Stimulated activated CD8-positive, alpha-beta memory T cell treated with anti-CD3 and anti-CD28 coated beads, Interleukin-7, amount 100 ng/mL, for 48 hours (primary cell): ENCODE results near the gene ASCL2.

Experiments used
- DNase-seq, 2 donors: peaks; one replicate each; pipeline ENCODE4 v3.0.0-alpha.2; 2020; ENCODE audit warnings: low read depth in 1 of 2; ENCODE audit errors: extremely low read depth in 1 of 2

ASCL2 gene

GRCh38 chr11:2309251-2310072 is 39.1 kb upstream of the ASCL2 start:
- DNase-seq: no peak

DNA sequence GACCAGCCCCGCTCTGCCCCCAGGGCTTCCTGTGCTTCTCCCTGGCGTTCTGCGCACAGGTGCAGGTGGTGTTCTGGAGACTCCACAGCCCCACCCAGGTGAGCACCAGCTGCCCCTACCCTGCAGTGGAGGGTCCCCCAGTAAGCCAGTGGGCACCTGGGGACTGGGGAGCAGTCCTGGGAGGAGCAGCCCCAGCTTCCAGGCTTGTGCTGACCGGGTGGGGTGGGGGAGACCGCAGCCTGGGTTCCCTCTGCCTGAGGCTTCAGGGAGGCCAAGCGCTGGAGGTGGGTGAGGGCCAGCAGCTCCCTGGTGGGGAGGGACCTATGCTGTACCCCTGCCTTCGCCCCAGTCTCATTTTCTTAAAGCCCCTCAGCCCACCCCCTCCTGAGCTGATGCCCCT is 38.3 kb upstream of the ASCL2 start:
- DNase-seq: no peak

- DNase-seq: no peak
Observed at GRCh38 chr11:2307501-2308331, 37.3 kb upstream of the ASCL2 start.

DNA sequence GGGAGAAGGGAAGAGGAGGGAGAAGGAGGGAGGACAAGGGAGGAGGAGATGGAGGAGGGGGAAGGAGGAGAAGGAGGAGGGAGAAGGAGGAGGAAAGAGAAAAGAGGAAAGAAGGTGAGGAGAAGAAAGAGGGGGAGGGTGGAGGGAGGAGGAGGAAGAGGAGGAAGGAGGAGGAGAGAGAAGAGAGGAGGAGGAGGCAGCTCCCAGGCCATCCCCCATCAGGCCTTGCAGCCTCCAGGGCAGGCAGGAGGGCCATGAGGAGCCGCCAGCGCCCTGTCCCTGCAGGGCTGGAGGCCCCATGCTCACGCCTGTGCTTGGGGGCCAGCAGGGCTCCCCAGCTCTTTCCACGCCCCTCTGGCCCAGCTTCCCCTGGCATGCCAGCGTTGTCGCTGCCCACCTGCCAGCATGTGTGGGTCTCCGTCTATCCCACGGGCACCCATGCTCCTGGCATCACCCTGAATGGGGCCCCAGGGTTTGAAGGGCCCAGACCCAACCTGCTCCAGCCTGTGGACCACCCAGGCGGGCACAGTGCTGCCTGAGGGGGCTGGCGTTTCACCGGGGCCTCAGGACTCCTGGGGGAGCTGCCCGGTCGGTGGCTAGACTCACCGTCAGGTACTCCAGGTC is 36.6 kb upstream of the ASCL2 start:
- no peak for DNase-seq

GRCh38 chr11:2306452-2306823 is 36.0 kb upstream of the ASCL2 start:
- DNase-seq: no peak

DNA sequence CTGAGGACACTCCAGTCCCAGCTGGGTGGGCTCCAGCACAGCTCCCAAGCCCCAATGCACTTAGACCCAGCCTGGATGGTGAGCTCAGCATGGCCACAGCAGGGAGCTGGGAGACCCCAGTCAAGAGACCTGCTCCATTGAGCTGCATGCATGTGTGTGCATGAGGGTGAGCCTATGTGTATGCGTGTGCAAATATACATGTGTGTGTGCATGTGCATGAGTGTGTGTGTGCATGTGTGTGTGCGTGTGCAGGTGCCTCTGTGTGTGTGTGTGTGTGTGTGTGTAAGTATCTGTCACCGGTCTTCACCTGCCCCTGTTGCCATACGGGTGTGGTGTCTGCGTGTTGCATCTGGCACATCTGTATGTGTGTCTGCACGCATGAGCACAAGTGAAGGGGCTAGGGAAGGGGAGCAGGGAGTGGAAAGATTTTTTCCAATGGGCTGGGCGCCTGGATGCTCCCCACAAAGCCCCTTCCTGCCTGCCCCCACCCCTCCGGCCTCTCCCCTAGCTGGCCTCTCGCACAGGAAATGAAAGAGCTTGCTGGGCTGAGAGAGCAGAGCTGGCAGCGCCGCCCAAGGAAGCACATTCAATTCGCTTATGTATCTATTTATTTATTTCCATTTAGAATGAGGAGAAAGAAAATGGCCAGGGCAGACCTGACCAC is 35.5 kb upstream of the ASCL2 start:
- DNase-seq: no peak

GRCh38 chr11:2305140-2305778 is 34.9 kb upstream of the ASCL2 start:
- peak; percentile 59 to 76 for DNase-seq

GRCh38 chr11:2304506-2305139 is 34.2 kb upstream of the ASCL2 start:
- no peak for DNase-seq

DNA sequence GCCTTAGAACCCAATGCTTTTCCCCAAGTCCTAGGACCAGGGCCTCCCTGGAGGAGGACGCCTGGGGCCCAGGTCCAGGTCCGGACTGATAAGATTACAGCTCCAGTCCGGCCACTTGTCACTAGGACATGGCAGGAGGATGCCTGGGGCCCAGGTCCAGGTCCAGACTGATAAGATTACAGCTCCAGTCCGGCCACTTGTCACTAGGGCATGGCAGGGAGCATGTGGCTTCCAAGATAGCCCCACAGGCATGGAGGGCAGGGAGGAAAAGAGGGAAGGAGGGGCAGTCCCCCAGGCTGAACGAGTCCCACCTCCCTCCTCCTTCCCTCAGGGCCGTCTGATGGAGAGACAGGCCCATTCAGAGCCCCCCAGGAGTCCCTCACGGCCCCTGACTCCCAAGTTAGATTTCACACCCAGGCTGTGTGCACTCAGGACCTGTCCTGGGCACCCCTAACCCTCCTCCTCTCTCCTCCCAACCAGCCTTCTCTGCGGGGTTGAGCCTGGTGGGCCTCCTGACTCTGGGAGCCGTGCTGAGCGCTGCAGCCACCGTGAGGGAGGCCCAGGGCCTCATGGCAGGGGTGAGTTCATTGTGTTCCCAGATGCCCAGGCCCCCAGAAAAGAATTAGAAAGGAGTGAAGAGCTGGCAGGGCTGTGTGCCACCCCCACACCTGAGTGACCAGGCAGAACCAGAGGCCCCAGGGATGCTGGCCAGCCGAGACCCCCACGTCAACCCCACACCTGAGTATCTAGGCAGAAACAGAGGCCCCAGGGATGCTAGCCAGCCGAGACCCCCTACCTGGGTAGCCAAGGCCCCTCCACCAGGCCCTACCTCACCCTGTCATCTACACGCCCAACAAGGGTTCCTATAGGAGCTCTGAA is 33.5 kb upstream of the ASCL2 start:
- DNase-seq: no peak

GRCh38 chr11:2302896-2303626 is 32.7 kb upstream of the ASCL2 start:
- DNase-seq: no peak

GRCh38 chr11:2302306-2302895 is 32.0 kb upstream of the ASCL2 start:
- no peak for DNase-seq

GRCh38 chr11:2301631-2302305 is 31.4 kb upstream of the ASCL2 start, which contains the start of the genes C11orf21 and TSPAN32:
Gene C11orf21 (minus strand): TSS chr11:2301918. CDS start chr11:2301808, 110 bp downstream.
Gene TSPAN32 (plus strand): TSS chr11:2302013. CDS start chr11:2302150, 137 bp downstream.
- peak in 1 of 2 donors; percentile 38 for DNase-seq

GRCh38 chr11:2300936-2301630 is 30.7 kb upstream of the ASCL2 start:
- DNase-seq: no peak

DNA sequence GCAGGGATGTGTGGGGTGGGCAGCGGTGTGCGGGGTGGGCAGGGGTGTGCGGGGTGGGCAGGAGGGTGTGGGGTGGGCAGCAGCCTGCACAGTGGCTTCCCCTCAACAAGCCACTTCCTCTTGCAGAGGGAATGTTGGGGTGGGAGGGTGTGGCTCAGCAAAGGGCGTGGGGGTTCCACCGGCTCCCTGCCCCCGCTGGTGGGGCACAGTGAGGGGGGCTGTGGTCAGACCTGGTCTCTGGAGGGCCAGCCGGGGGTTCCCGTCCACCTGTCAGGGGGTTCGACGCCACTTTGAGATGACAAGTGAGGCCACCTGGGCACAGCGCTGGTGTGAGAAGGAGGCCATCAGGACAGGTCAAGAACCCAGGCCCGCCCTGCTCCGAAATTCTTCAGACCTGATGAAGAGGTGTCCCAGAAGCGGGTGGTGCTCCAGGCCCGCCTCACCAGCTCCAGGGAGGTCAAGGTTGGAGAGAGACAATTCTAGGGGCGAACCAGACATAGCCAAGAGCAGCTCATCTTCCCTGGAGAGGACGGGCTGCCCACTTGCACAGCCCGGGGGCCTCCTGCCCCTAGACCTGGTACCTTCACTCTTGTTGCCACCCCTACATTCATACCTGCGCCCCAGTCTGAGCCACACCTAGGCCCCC is 30.0 kb upstream of the ASCL2 start:
- DNase-seq: no peak

GRCh38 chr11:2299773-2300172 is 29.4 kb upstream of the ASCL2 start:
- DNase-seq: no peak
